Neural cell (in vitro differentiated cells): Measurements from ENCODE around the gene ADRA1B. TPM values are rescaled to one million over a fixed set of nuclear protein-coding genes. Genes with fewer than 3 reads are reported as not detected.

Source experiments
- H2AFZ ChIP-seq: fragments of 200-600, 300-800 bp; sonication (generic), shearing (Covaris generic); 2 replicates; pipeline ENCODE4 v1.6.0; 2014; ENCODE audit warnings: low read depth, mild to moderate bottlenecking, antibody characterized with exemption, low read length, moderate library complexity
- H3F3A ChIP-seq: fragments of 200-600 bp; shearing (Covaris generic); 2 replicates; pipeline ENCODE4 v1.6.1; 2016; ENCODE audit warnings: mild to moderate bottlenecking, moderate library complexity, mixed read lengths, antibody characterized with exemption, low read length; ENCODE audit not compliant: insufficient read depth, poor library complexity, severe bottlenecking
- H3K27ac ChIP-seq: fragments of 200-600, 300-800 bp; sonication (generic), shearing (Covaris generic); 2 replicates; pipeline ENCODE4 v1.5.1; 2014; ENCODE audit warnings: mild to moderate bottlenecking, low read length, moderate library complexity
- H3K27me3 ChIP-seq: fragments of 300-800, 200-600 bp; sonication (generic), shearing (Covaris generic); 2 replicates; pipeline ENCODE4 v1.6.0; 2014; ENCODE audit warnings: mild to moderate bottlenecking, low read depth, low read length, moderate library complexity; ENCODE audit not compliant: insufficient read depth
- H3K36me3 ChIP-seq: fragments of 300-800, 200-600 bp; sonication (generic), shearing (Covaris generic); 2 replicates; pipeline ENCODE4 v1.5.1; 2014; ENCODE audit warnings: mild to moderate bottlenecking, antibody characterized with exemption, low read length, moderate library complexity; ENCODE audit not compliant: insufficient read depth
- H3K4me2 ChIP-seq: fragments of 300-800, 200-600 bp; sonication (generic), shearing (Covaris generic); 2 replicates; pipeline ENCODE4 v1.6.0; 2014; ENCODE audit warnings: mild to moderate bottlenecking, low read length
- H3K4me3 ChIP-seq: fragments of 300-800, 200-600 bp; sonication (generic), shearing (Covaris generic); 2 replicates; pipeline ENCODE4 v1.5.1; 2014; ENCODE audit warnings: mild to moderate bottlenecking, low read length, moderate library complexity
- H3K79me2 ChIP-seq: fragments of 200-600 bp; shearing (Covaris generic); replicated peaks from 2 replicates; pipeline ENCODE4 v1.6.0; 2014; ENCODE audit warnings: mild to moderate bottlenecking, low read length, moderate library complexity; ENCODE audit not compliant: insufficient read depth
- H3K9ac ChIP-seq: fragments of 300-800, 200-600 bp; sonication (generic), shearing (Covaris generic); 2 replicates; pipeline ENCODE4 v1.6.1; 2016; ENCODE audit warnings: mild to moderate bottlenecking, low read length, mixed read lengths
- H3K9me2 ChIP-seq: fragments of 200-600 bp; shearing (Covaris generic); 2 replicates; pipeline ENCODE4 v1.6.1; 2016; ENCODE audit warnings: mild to moderate bottlenecking, low read length, mixed read lengths; ENCODE audit not compliant: insufficient read depth
- H3K9me3 ChIP-seq: fragments of 200-600, 300-800 bp; sonication (generic), shearing (Covaris generic); 2 replicates; pipeline ENCODE4 v1.6.1; 2016; ENCODE audit warnings: mild to moderate bottlenecking, mixed run types, low read length, moderate library complexity, mixed read lengths
- H4K20me1 ChIP-seq: fragments of 200-600 bp; shearing (Covaris generic); 2 replicates; pipeline ENCODE4 v1.6.1; 2016; ENCODE audit warnings: mild to moderate bottlenecking, mixed run types; ENCODE audit not compliant: insufficient read depth
- CTCF ChIP-seq: fragments of 450-650 bp; IDR thresholded peaks from 2 replicates; pipeline ENCODE4 v1.5.1; 2014; ENCODE audit warnings: antibody characterized with exemption, mild to moderate bottlenecking, moderate library complexity; ENCODE audit not compliant: poor library complexity, severe bottlenecking
- EP300 ChIP-seq: fragments of 450-650 bp; conservative IDR thresholded peaks from 2 replicates; pipeline ENCODE4 v1.6.1; 2014; ENCODE audit warnings: antibody characterized with exemption, mild to moderate bottlenecking, moderate library complexity; ENCODE audit not compliant: poor library complexity, severe bottlenecking
- EZH2 ChIP-seq: fragments of 200-600, 300-800 bp; shearing (Covaris generic), sonication (generic); IDR thresholded peaks from 2 replicates; pipeline ENCODE4 v1.6.1; 2014; ENCODE audit warnings: antibody characterized with exemption, low read length, borderline replicate concordance, mild to moderate bottlenecking; ENCODE audit not compliant: insufficient read depth, poor library complexity, severe bottlenecking
- MXI1 ChIP-seq: fragments of 450-650 bp; conservative IDR thresholded peaks from 2 replicates; pipeline ENCODE4 v1.6.1; 2014; ENCODE audit warnings: antibody characterized with exemption, mild to moderate bottlenecking; ENCODE audit not compliant: poor library complexity, severe bottlenecking
- POLR2AphosphoS5 ChIP-seq: IDR thresholded peaks from 2 replicates; pipeline ENCODE4 v1.6.1; 2012
- RAD21 ChIP-seq: fragments of 450-650 bp; conservative IDR thresholded peaks from 2 replicates; pipeline ENCODE4 v1.6.1; 2014; ENCODE audit warnings: antibody characterized with exemption, mild to moderate bottlenecking, moderate library complexity
- REST ChIP-seq: IDR thresholded peaks from 2 replicates; pipeline ENCODE4 v1.6.1; 2012; ENCODE audit warnings: borderline replicate concordance
- SMC3 ChIP-seq: fragments of 450-650 bp; conservative IDR thresholded peaks from 2 replicates; pipeline ENCODE4 v1.6.1; 2014; ENCODE audit warnings: antibody characterized with exemption, mild to moderate bottlenecking, moderate library complexity; ENCODE audit not compliant: poor library complexity
- TAF1 ChIP-seq: IDR thresholded peaks from 2 replicates; pipeline ENCODE4 v1.6.1; 2012; ENCODE audit warnings: low read depth
- polyA plus RNA-seq: library from polyadenylated mRNA; depleted of rRNA; stranded (reverse); fragments of >200 nt; gene quantifications from 2 replicates; pipeline ENCODE4 v1.2.3, GENCODE V29; 2014

The ADRA1B gene
- polyA plus RNA-seq, 1 donor from 2014 or later: 1.1 TPM

GRCh38 chr5:159887050-159887449 is 29.2 kb upstream of the ADRA1B start:
- H3K4me2 ChIP-seq: no peak overlapping the region
- no peaks in the 10 kb centered on the region for H3K9me2 ChIP-seq
- H3K4me3 ChIP-seq: no peak overlapping the region
- no peaks in the 10 kb centered on the region for H3F3A ChIP-seq
- H3K9me3 ChIP-seq: no peaks in the 10 kb centered on the region
- no peak for TF ChIP-seq EP300
- TF ChIP-seq CTCF: no peak
- TF ChIP-seq REST: no peak
- no peak for TF ChIP-seq POLR2AphosphoS5
- no peak for TF ChIP-seq SMC3
- TF ChIP-seq TAF1: no peak
- no peak for TF ChIP-seq EZH2
- TF ChIP-seq RAD21: no peak
- TF ChIP-seq MXI1: no peak
- H2AFZ ChIP-seq: no peak overlapping the region
- no peaks in the 10 kb centered on the region for H3K36me3 ChIP-seq
- H4K20me1 ChIP-seq: no peaks in the 10 kb centered on the region
- H3K79me2 ChIP-seq: no peaks in the 10 kb centered on the region
- H3K27ac ChIP-seq: no peak overlapping the region
- no peaks in the 10 kb centered on the region for H3K27me3 ChIP-seq
- no peak overlapping the region for H3K9ac ChIP-seq

- no peaks in the 10 kb centered on the region for H3K9me3 ChIP-seq
- H3K27me3 ChIP-seq: no peaks in the 10 kb centered on the region
- H3K27ac ChIP-seq: no peak overlapping the region
- no peak overlapping the region for H3K4me3 ChIP-seq
- no peak overlapping the region for H3K4me2 ChIP-seq
- no peaks in the 10 kb centered on the region for H3K79me2 ChIP-seq
- no peaks in the 10 kb centered on the region for H3F3A ChIP-seq
- H3K9ac ChIP-seq: no peak overlapping the region
- no peak overlapping the region for H2AFZ ChIP-seq
- H3K9me2 ChIP-seq: no peaks in the 10 kb centered on the region
- H3K36me3 ChIP-seq: no peaks in the 10 kb centered on the region
- TF ChIP-seq TAF1 (no peak), EZH2 (no peak), REST (no peak), MXI1 (no peak), RAD21 (no peak)
- H4K20me1 ChIP-seq: no peaks in the 10 kb centered on the region
Measured at GRCh38 chr5:159888860-159889259, 27.4 kb upstream of the ADRA1B start.
